K562 (cell line): Measurements from ENCODE around the gene ELF3. TPM values are rescaled to one million over a fixed set of nuclear protein-coding genes. Genes with fewer than 3 reads are reported as not detected.

Source experiments
- ATAC-seq: fragments of 200-7000 bp; cut with Tn5 transposase; 3 replicates; pipeline ENCODE4 v1.9.1; 2020; ENCODE audit warnings: moderate library complexity
- BruUV-seq: library from RNA; stranded (reverse); fragments of 400-500 nt; replicated peaks from 2 replicates; lab custom pipeline; 2021; lab: Mats Ljungman, UMichigan
- CTCF ChIA-PET: fragments of 300-600 bp; formaldehyde crosslinking; extraction: SDS; loops from one replicate; lab custom pipeline; 2021; ENCODE audit warnings: low intra/inter-chr PET ratio; lab: Yijun Ruan, JAX
- POLR2A ChIA-PET: fragments of 300-600, 350-650 bp; sonication (Branson Sonifier 250); formaldehyde crosslinking; extraction: SDS; loops from one replicate; lab custom pipeline; 2021; ENCODE audit warnings: antibody characterized with exemption, inconsistent platforms; lab: Yijun Ruan, JAX
- DNase-seq, 4 experiments: peaks; one replicate each; pipeline versions ENCODE4 v3.0.0 to v3.0.0-alpha.2; 2011 to 2018; ENCODE audit warnings: low spot score in 3 of 4, mixed read lengths in 3 of 4; ENCODE audit errors: extremely low read depth in 1 of 4
- FAIRE-seq: peaks from 2 replicates; lab custom pipeline; 2011; peaks lifted over from hg19 to GRCh38; lab: Jason Lieb, UNC
- H2AFZ ChIP-seq: 2 replicates; pipeline ENCODE4 v1.6.0; 2011; ENCODE audit warnings: low read depth, low read length, control low read depth, inconsistent platforms
- H3K27ac ChIP-seq: fragments of 200-600 bp; 3 replicates; pipeline ENCODE4 v1.8.0; 2011; ENCODE audit warnings: low read depth, mild to moderate bottlenecking, control low read depth, inconsistent platforms, low read length, moderate library complexity, mixed read lengths; ENCODE audit errors: extremely low read depth
- H3K27me3 ChIP-seq, 2 experiments: fragments of 300-600 bp in 1 of 2; 2 replicates in 1 of 2; 3 replicates in 1 of 2; pipeline versions ENCODE4 v1.6.0 to v1.8.0; 2011; ENCODE audit warnings: inconsistent platforms in 2 of 2, low read length in 2 of 2, mild to moderate bottlenecking in 1 of 2, mixed read lengths in 1 of 2, moderate library complexity in 1 of 2; ENCODE audit not compliant: control insufficient read depth in 2 of 2, insufficient read depth in 2 of 2
- H3K36me3 ChIP-seq: fragments of 300-600 bp; 3 replicates; pipeline ENCODE4 v1.8.0; 2011; ENCODE audit warnings: mild to moderate bottlenecking, low read length, inconsistent platforms; ENCODE audit not compliant: control insufficient read depth, insufficient read depth
- H3K4me1 ChIP-seq, 2 experiments: fragments of 200-600 bp in 1 of 2; replicated peaks in 1 of 2; 2 replicates in 1 of 2; 3 replicates in 1 of 2; pipeline versions ENCODE4 v1.5.1 to v1.8.0; 2011; ENCODE audit warnings: inconsistent platforms in 2 of 2, low read length in 2 of 2, mild to moderate bottlenecking in 1 of 2, mixed read lengths in 1 of 2, moderate library complexity in 1 of 2; ENCODE audit not compliant: control insufficient read depth in 2 of 2, insufficient read depth in 2 of 2
- H3K4me2 ChIP-seq: 2 replicates; pipeline ENCODE4 v1.6.1; 2011; ENCODE audit warnings: low read length, control low read depth, inconsistent platforms, mixed read lengths; ENCODE audit not compliant: insufficient read depth
- H3K4me3 ChIP-seq: fragments of 200-600 bp; sonication (generic), shearing (Covaris generic); 2 replicates; pipeline ENCODE4 v1.5.1; 2016; ENCODE audit warnings: control low read depth, inconsistent platforms
- H3K79me2 ChIP-seq: fragments of 200-600 bp; 3 replicates; pipeline ENCODE4 v1.8.0; 2011; ENCODE audit warnings: low read length, inconsistent platforms; ENCODE audit not compliant: control insufficient read depth, insufficient read depth
- H3K9ac ChIP-seq, 2 experiments: 2 replicates each; pipeline versions ENCODE4 v1.6.0 to v1.6.1; 2011; ENCODE audit warnings: low read depth in 2 of 2, low read length in 2 of 2, control low read depth in 1 of 2, inconsistent platforms in 1 of 2, mild to moderate bottlenecking in 1 of 2, mixed read lengths in 1 of 2; ENCODE audit not compliant: insufficient read depth in 1 of 2
- H3K9me1 ChIP-seq: one replicate; pipeline ENCODE4 v1.6.0; 2011; ENCODE audit warnings: inconsistent platforms, mild to moderate bottlenecking, low read length, moderate library complexity; ENCODE audit not compliant: control insufficient read depth, insufficient read depth
- H3K9me3 ChIP-seq: replicated peaks from 2 replicates; pipeline ENCODE4 v1.5.1; 2011; ENCODE audit warnings: low read depth, low read length, inconsistent platforms; ENCODE audit not compliant: control insufficient read depth, insufficient read depth
- H4K20me1 ChIP-seq: replicated peaks from 2 replicates; pipeline ENCODE4 v1.6.1; 2011; ENCODE audit warnings: low read length, inconsistent platforms, mixed read lengths; ENCODE audit not compliant: control insufficient read depth, insufficient read depth
- FOXJ3 ChIP-seq: sonication (generic); formaldehyde crosslinking; IDR thresholded peaks from 2 replicates; pipeline ENCODE4 v1.4.0; 2020; ENCODE audit warnings: mild to moderate bottlenecking, missing genetic modification reagents
- JUNB ChIP-seq: fragments of 450-650 bp; formaldehyde crosslinking; conservative IDR thresholded peaks from 2 replicates; pipeline ENCODE4 v1.4.0; 2020; ENCODE audit warnings: mild to moderate bottlenecking
- MEF2A ChIP-seq: IDR thresholded peaks from 2 replicates; pipeline ENCODE4 v1.6.1; 2011; ENCODE audit warnings: low read depth, mild to moderate bottlenecking, low read length, moderate library complexity; ENCODE audit not compliant: control insufficient read depth
- ZNF197 ChIP-seq: fragments of 200-800 bp; sonication (Bioruptor generic); IDR thresholded peaks from 2 replicates; pipeline ENCODE4 v1.6.1; 2016; ENCODE audit warnings: low read depth, missing genetic modification characterization, missing compliant biosample characterization
- ZNF699 ChIP-seq: fragments of 250-450 bp; sonication (Bioruptor Pico); IDR thresholded peaks from 2 replicates; pipeline ENCODE4 v1.8.0; 2021; ENCODE audit warnings: mild to moderate bottlenecking, moderate library complexity; ENCODE audit not compliant: insufficient replicate concordance
- WGBS: fragments of 100-300 bp; shearing (Covaris generic); methylation state at CpG from one replicate; pipeline ENCODE4 v1.1.6; 2016; ENCODE audit warnings: low coverage, mixed read lengths; ENCODE audit not compliant: insufficient coverage; ENCODE audit errors: missing lambda C conversion rate; 5-methylcytosine and 5-hydroxymethylcytosine counted together
- in situ Hi-C: fragments of 300-500 bp; cut with MboI; formaldehyde crosslinking; loops from 4 replicates; pipeline ENCODE4 v1.15.0; 2018; ENCODE audit warnings: inconsistent platforms, mixed read lengths
- intact Hi-C: fragments of 100-400 bp; cut with micrococcal nuclease; formaldehyde crosslinking; loops from 2 replicates; pipeline ENCODE4 v1.14.2; 2022
- polyA plus RNA-seq, 8 experiments: library from polyadenylated mRNA; depleted of rRNA in 4 of 8; stranded (reverse) in 5 of 8; unstranded in 3 of 8; fragments of >200 nt; fragmentation: Nextera tagmentation in 2 of 8; fragmentation: Illumina TruSeq in 1 of 8; extraction: Ambion mirVana in 2 of 8; extraction: Trizol in 1 of 8; gene quantifications; 2 replicates each; pipeline versions ENCODE4 v1.2.1 to v1.2.3, GENCODE V29; 2011 to 2014; ENCODE audit warnings: inconsistent platforms in 1 of 8, missing spikeins in 1 of 8
- total RNA-seq, 7 experiments: library from RNA; depleted of rRNA in 6 of 7; stranded (reverse); fragments of >200 nt in 6 of 7; fragmentation: Illumina TruSeq in 2 of 7; extraction: Trizol in 2 of 7; gene quantifications; 2 replicates each; pipeline versions ENCODE4 v1.2.1 to v1.2.3, GENCODE V29; 2011 to 2021; ENCODE audit warnings: low replicate concordance in 1 of 7
- TF ChIP-seq, protein P1 (sequence below): fragments of 250-450 bp; sonication (Bioruptor Pico); IDR thresholded peaks from 2 replicates; pipeline ENCODE4 v1.6.1; 2021; ENCODE audit warnings: mild to moderate bottlenecking
- TF ChIP-seq, protein P2 (sequence below): sonication (generic); formaldehyde crosslinking; IDR thresholded peaks from 2 replicates; pipeline ENCODE4 v1.8.1; 2023; ENCODE audit warnings: missing genetic modification reagents, mild to moderate bottlenecking, borderline replicate concordance
- TF ChIP-seq, protein P3 (sequence below), 3 experiments: fragments of 200-800 bp in 1 of 3; fragments of 250-450 bp in 1 of 3; fragments of 450-650 bp in 1 of 3; sonication (Bioruptor Pico) in 1 of 3; sonication (Bioruptor generic) in 1 of 3; formaldehyde crosslinking in 1 of 3; IDR thresholded peaks; 2 replicates each; pipeline versions ENCODE4 v1.6.1 to v1.8.0; 2016 to 2022; ENCODE audit warnings: mild to moderate bottlenecking in 2 of 3, missing genetic modification characterization in 2 of 3, missing compliant biosample characterization in 1 of 3, moderate library complexity in 1 of 3
- TF ChIP-seq, protein P4 (sequence below): sonication (generic); formaldehyde crosslinking; IDR thresholded peaks from 2 replicates; pipeline ENCODE4 v1.8.1; 2023; ENCODE audit warnings: mild to moderate bottlenecking, missing genetic modification reagents, moderate library complexity

Gene ELF3
- total and polyA plus RNA-seq, 9 of the 15 experiments (the other 6 are each of a cell fraction or from before 2014, with no cell fraction given) = 0.03 to 1.2 (median 0.07) TPM; not detected in 4

DNA sequence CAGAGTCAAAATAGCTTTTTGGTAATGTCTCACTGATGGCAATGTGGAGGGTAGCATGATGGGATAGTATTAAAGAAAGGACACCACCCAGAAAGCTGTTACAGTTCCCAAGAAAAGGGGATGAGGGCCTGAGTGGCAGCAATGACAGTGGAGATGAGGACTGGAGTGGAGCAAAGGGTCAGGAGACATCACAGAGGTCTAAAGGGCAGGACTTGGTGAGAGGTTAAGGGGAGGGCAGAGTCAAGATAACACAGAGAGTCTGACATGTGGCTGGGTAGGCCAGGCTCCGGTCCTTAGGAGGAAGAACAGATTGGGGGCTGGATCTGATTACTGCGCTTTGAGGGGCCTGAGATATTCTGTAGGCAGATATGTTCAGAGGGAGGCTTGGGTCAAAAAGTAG lies 19.3 kb downstream of the ELF3 start (continued):
- no peak for TF ChIP-seq ZNF699 (CRISPR knock-in tag)
- TF ChIP-seq, protein P1, sequence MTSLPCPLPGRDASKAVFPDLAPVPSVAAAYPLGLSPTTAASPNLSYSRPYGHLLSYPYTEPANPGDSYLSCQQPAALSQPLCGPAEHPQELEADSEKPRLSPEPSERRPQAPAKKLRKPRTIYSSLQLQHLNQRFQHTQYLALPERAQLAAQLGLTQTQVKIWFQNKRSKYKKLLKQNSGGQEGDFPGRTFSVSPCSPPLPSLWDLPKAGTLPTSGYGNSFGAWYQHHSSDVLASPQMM (CRISPR knock-in tag) = no peak
- TF ChIP-seq, all 486 proteins: peak for 16

DNA sequence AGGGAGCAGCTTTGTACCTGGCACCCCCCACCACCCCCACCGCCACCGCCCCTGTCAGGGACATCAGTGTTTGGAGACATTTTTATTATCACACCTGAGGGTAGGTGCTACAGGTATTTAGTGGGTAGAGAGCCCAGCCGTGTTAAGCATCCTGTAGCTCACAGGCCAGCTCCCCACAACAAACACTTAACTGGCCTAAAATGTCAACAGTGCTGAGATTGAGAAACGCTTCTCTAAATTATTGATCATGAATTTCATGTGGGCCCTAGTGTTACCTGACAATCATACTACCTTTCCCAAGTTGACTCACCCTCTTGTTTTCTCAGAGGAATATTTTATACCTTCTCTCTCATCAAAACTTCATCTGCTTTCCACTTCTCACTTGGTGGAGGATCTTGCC lies 21.4 kb downstream of the ELF3 start:
- WGBS = 2% methylated on average over 4 of the region's 4 CpGs
- in situ Hi-C loops (no loop called here), intact Hi-C loops (no loop called here)
- no peak for ATAC-seq
- H3K4me2 ChIP-seq = no peak overlapping the region
- BruUV-seq = no TSS peak
- no peak overlapping the region for H2AFZ ChIP-seq
- POLR2A ChIA-PET = interaction anchor here (0.6 to 0.8 kb wide), 2 partner anchors 58 to 129 kb away, joined by 3 read pairs; partner anchors contain the start of gene PTPN7
- no peak overlapping the region for H3K27ac ChIP-seq
- CTCF ChIA-PET = no interaction called here
- DNase-seq = no peak
- peaks cover 16 to 19% of the 10 kb centered on the region in 2 experiments for H3K4me1 ChIP-seq
- H3K9me1 ChIP-seq = no peaks in the 10 kb centered on the region
- H3K36me3 ChIP-seq = no peaks in the 10 kb centered on the region
- peaks cover 0 to 8% of the 10 kb centered on the region in 2 experiments; a peak in 2 of 5 replicates for H3K27me3 ChIP-seq
- H4K20me1 ChIP-seq = 0 out of 2 replicates have a peak, but pooled peaks cover 4% of the 10 kb centered on the region
- no peaks in the 10 kb centered on the region for H3K9me3 ChIP-seq
- H3K4me3 ChIP-seq = no peak overlapping the region
- no peak overlapping the region for H3K9ac ChIP-seq
- H3K79me2 ChIP-seq = no peaks in the 10 kb centered on the region
- no peak for FAIRE-seq
- TF ChIP-seq, protein P2, sequence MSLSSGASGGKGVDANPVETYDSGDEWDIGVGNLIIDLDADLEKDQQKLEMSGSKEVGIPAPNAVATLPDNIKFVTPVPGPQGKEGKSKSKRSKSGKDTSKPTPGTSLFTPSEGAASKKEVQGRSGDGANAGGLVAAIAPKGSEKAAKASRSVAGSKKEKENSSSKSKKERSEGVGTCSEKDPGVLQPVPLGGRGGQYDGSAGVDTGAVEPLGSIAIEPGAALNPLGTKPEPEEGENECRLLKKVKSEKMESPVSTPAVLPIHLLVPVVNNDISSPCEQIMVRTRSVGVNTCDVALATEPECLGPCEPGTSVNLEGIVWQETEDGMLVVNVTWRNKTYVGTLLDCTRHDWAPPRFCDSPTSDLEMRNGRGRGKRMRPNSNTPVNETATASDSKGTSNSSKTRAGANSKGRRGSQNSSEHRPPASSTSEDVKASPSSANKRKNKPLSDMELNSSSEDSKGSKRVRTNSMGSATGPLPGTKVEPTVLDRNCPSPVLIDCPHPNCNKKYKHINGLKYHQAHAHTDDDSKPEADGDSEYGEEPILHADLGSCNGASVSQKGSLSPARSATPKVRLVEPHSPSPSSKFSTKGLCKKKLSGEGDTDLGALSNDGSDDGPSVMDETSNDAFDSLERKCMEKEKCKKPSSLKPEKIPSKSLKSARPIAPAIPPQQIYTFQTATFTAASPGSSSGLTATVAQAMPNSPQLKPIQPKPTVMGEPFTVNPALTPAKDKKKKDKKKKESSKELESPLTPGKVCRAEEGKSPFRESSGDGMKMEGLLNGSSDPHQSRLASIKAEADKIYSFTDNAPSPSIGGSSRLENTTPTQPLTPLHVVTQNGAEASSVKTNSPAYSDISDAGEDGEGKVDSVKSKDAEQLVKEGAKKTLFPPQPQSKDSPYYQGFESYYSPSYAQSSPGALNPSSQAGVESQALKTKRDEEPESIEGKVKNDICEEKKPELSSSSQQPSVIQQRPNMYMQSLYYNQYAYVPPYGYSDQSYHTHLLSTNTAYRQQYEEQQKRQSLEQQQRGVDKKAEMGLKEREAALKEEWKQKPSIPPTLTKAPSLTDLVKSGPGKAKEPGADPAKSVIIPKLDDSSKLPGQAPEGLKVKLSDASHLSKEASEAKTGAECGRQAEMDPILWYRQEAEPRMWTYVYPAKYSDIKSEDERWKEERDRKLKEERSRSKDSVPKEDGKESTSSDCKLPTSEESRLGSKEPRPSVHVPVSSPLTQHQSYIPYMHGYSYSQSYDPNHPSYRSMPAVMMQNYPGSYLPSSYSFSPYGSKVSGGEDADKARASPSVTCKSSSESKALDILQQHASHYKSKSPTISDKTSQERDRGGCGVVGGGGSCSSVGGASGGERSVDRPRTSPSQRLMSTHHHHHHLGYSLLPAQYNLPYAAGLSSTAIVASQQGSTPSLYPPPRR (CRISPR knock-in tag) = no peak
- no peak for TF ChIP-seq MEF2A
- TF ChIP-seq, protein P3, sequence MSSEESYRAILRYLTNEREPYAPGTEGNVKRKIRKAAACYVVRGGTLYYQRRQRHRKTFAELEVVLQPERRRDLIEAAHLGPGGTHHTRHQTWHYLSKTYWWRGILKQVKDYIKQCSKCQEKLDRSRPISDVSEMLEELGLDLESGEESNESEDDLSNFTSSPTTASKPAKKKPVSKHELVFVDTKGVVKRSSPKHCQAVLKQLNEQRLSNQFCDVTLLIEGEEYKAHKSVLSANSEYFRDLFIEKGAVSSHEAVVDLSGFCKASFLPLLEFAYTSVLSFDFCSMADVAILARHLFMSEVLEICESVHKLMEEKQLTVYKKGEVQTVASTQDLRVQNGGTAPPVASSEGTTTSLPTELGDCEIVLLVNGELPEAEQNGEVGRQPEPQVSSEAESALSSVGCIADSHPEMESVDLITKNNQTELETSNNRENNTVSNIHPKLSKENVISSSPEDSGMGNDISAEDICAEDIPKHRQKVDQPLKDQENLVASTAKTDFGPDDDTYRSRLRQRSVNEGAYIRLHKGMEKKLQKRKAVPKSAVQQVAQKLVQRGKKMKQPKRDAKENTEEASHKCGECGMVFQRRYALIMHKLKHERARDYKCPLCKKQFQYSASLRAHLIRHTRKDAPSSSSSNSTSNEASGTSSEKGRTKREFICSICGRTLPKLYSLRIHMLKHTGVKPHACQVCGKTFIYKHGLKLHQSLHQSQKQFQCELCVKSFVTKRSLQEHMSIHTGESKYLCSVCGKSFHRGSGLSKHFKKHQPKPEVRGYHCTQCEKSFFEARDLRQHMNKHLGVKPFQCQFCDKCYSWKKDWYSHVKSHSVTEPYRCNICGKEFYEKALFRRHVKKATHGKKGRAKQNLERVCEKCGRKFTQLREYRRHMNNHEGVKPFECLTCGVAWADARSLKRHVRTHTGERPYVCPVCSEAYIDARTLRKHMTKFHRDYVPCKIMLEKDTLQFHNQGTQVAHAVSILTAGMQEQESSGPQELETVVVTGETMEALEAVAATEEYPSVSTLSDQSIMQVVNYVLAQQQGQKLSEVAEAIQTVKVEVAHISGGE (CRISPR knock-in tag; IDR thresholded peaks at IDR 0.05) = no peak
- TF ChIP-seq FOXJ3 (CRISPR knock-in tag) = no peak
- TF ChIP-seq JUNB (CRISPR knock-in tag) = no peak
- no peak for TF ChIP-seq ZNF197 (CRISPR knock-in tag)
- TF ChIP-seq, protein P4, sequence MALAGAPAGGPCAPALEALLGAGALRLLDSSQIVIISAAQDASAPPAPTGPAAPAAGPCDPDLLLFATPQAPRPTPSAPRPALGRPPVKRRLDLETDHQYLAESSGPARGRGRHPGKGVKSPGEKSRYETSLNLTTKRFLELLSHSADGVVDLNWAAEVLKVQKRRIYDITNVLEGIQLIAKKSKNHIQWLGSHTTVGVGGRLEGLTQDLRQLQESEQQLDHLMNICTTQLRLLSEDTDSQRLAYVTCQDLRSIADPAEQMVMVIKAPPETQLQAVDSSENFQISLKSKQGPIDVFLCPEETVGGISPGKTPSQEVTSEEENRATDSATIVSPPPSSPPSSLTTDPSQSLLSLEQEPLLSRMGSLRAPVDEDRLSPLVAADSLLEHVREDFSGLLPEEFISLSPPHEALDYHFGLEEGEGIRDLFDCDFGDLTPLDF (CRISPR knock-in tag) = no peak
